Suprapubic skin (tissue), 3 donors: ENCODE results near the gene PRCP.

ENCODE experiments used
- CTCF ChIP-seq, 2 donors: fragments of 200-600 bp in 1 of 2; fragments of 450-650 bp in 1 of 2; sonication (generic) in 1 of 2; IDR thresholded peaks; one replicate each; pipeline ENCODE4 v1.5.1; 2016 to 2019; ENCODE audit warnings: antibody characterized with exemption in 2 of 2, mild to moderate bottlenecking in 1 of 2, moderate library complexity in 1 of 2
- EP300 ChIP-seq: sonication (generic); formaldehyde crosslinking; IDR thresholded peaks from one replicate; pipeline ENCODE4 v1.6.1; 2017; ENCODE audit warnings: antibody characterized with exemption

- TF ChIP-seq EP300 (no peak), CTCF (IDR thresholded peaks at IDR 0.05) (no peak)
These were observed 28.6 kb downstream of the PRCP start for GRCh38 chr11:82871646-82872045.
